IPS DF 4.7 (cell line): Measurements from ENCODE around the gene PCDHA7.
"Not testable (repeated sequence)": the region's sequence is repeated elsewhere in the genome, so short reads cannot be mapped to it uniquely, and the experiment has no call there.

Experiments used
- DNase-seq: peaks from one replicate; pipeline ENCODE4 v3.0.0-alpha.2; 2013; ENCODE audit warnings: low spot score; ENCODE audit errors: extremely low read depth

PCDHA7 gene

GRCh38 chr5:140821375-140822280 is 12.4 kb upstream of the PCDHA7 start, which contains the start of gene PCDHA5:
Gene PCDHA5 (plus strand): TSS chr5:140821613.
- no peak for DNase-seq

- DNase-seq = no peak
These were observed 11.8 kb upstream of the PCDHA7 start for GRCh38 chr5:140822281-140822629.

DNA sequence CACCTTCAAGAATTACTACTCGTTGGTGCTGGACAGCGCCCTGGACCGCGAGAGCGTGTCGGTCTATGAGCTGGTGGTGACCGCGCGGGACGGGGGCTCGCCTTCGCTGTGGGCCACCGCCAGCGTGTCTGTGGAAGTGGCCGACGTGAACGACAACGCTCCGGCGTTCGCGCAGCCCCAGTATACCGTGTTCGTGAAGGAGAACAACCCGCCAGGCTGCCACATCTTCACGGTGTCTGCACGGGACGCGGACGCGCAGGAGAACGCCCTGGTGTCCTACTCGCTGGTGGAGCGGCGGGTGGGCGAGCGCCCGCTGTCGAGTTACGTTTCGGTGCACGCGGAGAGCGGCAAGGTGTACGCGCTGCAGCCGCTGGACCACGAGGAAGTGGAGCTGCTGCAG is 11.1 kb upstream of the PCDHA7 start:
- DNase-seq = not testable (repeated sequence)

DNA sequence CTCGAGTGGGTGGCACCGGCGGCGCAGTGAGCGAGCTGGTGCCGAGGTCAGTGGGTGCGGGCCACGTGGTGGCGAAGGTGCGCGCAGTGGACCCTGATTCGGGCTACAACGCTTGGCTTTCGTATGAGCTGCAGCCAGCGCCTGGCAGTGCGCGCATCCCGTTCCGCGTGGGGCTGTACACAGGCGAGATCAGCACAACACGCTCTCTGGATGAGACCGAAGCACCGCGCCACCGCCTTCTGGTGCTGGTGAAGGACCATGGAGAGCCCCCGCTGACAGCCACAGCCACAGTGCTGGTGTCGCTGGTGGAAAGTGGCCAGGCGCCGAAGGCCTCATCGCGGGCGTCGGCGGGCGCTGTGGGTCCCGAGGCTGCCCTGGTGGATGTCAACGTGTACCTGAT is 10.6 kb upstream of the PCDHA7 start:
- no peak for DNase-seq

DNA sequence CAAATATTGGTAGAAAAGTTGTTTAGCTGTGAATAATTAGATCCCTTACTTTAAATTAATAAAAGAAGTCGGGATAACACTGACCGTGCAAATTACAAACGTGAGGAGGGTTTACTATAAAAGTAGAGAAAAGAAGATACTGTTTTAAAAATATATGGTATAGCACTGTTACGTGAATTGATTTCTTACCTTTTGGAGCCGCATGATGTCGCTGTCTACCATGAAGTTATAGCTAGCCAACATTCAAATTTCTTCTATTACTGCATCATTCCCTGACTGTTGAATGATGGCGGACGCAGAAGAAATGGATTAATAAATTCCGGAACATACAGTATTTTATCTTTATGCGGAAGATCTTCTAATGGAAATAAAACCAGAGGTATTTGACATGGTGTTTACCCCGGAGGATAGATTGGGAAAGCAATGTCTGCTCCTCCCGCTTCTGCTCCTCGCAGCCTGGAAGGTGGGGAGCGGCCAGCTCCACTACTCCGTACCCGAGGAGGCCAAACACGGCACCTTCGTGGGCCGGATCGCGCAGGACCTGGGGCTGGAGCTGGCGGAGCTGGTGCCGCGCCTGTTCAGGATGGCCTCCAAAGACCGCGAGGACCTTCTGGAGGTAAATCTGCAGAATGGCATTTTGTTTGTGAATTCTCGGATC is 6.2 kb upstream of the PCDHA7 start, which contains the start of gene PCDHA6:
Gene PCDHA6, plus strand, starts transcription at position 257 of the 658 bp plus-strand sequence. Its CDS starts 132 bp downstream, at position 389.
- no peak for DNase-seq

GRCh38 chr5:140828362-140828737 is 5.7 kb upstream of the PCDHA7 start:
- DNase-seq = no peak

DNA sequence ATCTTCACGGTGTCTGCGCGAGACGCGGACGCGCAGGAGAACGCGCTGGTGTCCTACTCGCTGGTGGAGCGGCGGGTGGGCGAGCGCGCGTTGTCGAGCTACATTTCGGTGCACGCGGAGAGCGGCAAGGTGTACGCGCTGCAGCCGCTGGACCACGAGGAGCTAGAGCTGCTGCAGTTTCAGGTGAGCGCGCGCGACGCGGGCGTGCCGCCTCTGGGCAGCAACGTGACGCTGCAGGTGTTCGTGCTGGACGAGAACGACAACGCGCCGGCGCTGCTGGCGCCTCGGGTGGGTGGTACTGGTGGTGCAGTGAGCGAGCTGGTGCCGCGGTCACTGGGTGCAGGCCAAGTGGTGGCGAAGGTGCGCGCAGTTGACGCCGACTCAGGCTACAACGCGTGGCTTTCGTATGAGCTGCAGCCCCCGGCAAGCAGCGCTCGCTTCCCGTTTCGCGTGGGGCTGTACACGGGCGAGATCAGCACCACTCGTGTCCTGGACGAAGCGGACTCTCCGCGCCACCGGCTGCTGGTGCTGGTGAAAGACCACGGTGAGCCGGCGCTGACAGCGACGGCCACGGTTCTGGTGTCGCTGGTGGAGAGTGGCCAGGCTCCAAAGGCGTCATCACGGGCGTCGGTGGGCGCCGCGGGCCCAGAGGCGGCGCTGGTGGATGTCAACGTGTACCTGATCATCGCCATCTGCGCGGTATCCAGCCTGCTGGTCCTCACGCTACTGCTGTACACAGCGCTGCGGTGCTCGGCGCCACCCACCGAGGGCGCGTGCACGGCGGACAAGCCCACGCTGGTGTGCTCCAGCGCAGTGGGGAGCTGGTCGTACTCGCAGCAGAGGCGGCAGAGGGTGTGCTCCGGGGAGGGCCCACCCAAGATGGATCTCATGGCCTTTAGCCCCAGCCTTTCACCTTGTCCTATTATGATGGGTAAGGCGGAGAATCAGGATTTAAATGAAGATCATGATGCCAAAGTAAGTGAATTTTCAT is 4.3 kb upstream of the PCDHA7 start:
- DNase-seq = not testable (repeated sequence)

DNA sequence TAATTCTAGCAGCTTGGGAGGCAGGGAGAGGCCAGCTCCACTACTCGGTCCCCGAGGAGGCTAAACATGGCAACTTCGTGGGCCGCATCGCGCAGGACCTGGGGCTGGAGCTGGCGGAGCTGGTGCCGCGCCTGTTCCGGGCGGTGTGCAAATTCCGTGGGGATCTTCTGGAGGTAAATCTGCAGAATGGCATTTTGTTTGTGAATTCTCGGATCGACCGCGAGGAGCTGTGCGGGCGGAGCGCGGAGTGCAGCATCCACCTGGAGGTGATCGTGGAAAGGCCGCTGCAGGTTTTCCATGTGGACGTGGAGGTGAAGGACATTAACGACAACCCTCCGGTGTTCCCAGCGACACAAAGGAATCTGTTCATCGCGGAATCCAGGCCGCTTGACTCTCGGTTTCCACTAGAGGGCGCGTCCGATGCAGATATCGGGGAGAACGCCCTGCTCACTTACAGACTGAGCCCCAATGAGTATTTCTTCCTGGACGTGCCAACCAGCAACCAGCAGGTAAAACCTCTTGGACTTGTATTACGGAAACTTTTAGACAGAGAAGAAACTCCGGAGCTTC is 455 bp downstream of the PCDHA7 start:
- not testable (repeated sequence) for DNase-seq

DNA sequence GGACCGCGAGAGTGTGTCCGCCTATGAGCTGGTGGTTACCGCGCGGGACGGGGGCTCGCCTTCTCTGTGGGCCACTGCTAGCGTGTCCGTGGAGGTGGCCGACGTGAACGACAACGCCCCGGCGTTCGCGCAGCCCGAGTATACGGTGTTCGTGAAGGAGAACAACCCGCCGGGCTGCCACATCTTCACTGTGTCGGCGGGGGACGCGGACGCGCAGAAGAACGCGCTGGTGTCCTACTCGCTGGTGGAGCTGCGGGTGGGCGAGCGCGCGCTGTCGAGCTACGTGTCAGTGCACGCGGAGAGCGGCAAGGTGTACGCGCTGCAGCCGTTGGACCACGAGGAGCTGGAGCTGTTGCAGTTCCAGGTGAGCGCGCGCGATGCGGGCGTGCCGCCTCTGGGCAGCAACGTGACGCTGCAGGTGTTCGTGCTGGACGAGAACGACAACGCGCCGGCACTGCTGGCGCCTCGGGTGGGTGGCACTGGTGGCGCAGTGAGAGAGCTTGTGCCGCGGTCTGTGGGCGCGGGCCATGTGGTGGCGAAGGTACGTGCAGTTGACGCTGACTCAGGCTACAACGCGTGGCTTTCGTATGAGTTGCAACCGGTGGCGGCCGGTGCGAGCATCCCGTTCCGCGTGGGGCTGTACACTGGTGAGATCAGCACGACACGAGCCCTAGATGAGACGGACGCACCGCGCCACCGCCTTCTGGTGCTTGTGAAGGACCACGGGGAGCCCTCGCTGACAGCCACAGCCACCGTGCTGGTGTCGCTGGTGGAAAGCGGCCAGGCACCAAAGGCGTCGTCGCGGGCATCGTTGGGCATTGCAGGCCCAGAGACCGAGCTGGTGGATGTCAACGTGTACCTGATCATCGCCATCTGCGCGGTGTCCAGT is 1.8 kb downstream of the PCDHA7 start:
- DNase-seq = no peak

GRCh38 chr5:140840978-140841962 is 7.2 kb downstream of the PCDHA7 start, which contains the start of gene PCDHA8:
Gene PCDHA8 (plus strand): TSS chr5:140841187. CDS start chr5:140841322, 135 bp downstream.
- DNase-seq = no peak

DNA sequence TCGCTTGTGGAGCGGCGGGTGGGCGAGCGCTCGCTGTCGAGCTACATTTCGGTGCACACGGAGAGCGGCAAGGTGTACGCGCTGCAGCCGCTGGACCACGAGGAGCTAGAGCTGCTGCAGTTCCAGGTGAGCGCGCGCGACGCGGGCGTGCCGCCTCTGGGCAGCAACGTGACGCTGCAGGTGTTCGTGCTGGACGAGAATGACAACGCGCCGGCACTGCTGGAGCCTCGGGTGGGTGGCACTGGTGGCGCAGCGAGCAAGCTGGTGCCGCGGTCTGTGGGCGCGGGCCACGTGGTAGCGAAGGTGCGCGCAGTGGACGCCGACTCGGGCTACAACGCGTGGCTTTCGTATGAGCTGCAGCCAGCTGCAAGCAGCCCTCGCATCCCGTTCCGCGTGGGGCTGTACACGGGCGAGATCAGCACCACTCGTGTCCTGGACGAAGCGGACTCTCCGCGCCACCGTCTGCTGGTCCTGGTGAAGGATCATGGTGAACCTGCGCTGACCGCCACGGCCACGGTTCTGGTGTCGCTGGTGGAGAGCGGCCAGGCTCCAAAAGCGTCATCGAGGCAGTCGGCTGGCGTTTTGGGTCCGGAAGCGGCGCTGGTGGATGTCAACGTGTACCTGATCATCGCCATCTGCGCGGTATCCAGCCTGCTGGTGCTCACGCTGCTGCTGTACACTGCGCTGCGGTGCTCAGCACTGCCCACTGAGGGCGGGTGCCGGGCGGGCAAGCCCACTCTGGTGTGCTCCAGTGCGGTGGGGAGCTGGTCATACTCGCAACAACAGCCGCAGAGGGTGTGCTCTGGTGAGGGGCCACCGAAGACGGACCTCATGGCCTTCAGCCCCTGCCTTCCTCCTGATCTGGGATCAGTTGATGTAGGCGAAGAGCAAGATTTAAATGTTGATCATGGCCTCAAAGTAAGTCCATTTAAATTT is 9.0 kb downstream of the PCDHA7 start:
- DNase-seq = no peak

DNA sequence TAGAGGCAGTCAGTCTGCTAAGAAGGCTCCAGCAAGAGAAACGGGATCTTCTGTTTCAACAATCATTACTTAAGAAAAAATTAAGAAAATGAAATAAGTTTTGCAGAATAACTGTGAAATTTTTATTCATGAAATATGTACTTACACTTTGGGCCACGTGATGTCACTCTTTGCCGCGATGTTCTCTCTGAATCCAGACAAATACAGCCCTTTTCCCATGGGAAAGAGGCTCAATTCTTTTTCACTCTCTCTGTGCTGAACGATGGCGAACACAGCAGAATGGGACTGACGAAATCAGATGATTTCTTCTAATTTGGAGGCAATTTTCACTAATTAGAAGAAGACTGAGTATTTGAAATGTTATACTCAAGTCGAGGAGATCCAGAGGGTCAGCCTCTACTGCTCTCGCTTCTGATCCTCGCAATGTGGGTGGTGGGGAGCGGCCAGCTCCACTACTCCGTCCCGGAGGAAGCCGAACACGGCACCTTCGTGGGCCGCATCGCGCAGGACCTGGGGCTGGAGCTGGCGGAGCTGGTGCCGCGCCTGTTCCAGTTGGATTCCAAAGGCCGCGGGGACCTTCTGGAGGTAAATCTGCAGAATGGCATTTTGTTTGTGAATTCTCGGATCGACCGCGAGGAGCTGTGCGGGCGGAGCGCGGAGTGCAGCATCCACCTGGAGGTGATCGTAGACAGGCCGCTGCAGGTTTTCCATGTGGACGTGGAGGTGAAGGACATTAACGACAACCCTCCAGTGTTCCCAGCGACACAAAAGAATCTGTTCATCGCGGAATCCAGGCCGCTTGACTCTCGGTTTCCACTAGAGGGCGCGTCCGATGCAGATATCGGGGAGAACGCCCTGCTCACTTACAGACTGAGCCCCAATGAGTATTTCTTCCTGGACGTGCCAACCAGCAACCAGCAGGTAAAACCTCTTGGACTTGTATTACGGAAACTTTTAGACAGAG is 14.4 kb downstream of the PCDHA7 start, which contains the start of gene PCDHA9:
Gene PCDHA9, plus strand, starts transcription at position 244 of the 964 bp plus-strand sequence. Its CDS starts 114 bp downstream, at position 358.
- not testable (repeated sequence) for DNase-seq

- DNase-seq = not testable (repeated sequence)
These were observed 16.0 kb downstream of the PCDHA7 start for GRCh38 chr5:140849831-140850634.

- DNase-seq = no peak
These were observed 22.0 kb downstream of the PCDHA7 start, which contains the start of gene PCDHA10 for GRCh38 chr5:140855772-140856674. Gene PCDHA10 (plus strand): TSS chr5:140855897. CDS start chr5:140856049, 152 bp downstream.
